ENCODE results near the gene CERS6.

Gene CERS6

DNA sequence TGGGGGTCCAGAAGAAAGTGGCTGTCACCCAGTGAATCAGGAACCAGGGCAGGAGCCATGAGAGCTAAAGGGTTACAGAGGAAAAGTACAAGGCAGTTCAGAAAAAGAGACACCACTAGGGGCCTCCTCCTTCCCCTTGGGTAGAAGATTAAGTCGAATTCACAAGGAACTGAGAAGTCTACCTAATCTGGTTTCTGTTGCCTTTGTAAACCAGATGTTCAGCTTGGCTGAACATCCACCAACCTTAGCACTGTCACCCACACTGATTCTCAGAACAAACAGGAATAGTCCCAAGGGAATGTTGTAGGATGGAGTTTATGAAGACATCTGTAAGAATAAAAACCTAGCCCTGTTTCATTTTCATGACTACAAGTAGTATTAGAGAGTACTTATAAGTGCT, 256.0 kb downstream of the CERS6 start:
- no peak for DNase-seq

DNA sequence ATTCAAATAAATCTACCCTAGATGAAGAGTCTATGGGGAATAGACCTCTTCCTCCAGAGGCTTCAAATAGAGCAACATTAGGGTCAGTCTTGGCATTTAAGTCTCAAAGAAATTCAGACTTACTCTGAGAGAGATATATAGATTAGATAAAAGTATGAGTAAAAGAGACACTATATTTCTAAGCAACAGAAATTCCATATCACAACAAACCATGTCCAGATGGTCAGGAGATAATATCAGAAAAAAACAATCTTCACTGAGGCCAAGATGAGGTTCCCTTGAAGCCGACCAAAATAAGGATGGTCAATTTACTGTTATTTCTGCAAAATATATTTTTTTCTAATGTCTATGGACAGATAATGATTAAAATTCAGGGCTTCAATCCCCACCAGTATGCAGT, 257.3 kb downstream of the CERS6 start:
- no peak for DNase-seq

DNA sequence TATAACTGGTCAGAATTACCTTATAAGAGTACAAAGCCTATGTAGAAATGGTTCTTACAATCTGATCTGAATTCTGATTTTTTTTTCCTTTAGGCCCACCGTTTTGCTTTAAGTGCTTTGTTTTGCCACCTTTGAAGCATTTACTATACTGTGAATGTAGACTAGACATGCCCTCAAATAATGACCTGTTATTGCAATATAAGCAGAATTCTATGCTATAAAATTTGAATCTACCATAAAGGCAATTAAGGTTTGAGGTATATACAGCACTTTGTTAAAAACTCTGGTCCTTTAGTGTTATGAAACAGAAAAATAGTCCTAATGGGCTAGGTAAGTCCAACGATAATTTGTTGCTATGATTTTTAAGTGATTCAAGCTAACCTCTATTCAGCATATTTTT, 259.8 kb downstream of the CERS6 start:
- DNase-seq, result no peak

DNA sequence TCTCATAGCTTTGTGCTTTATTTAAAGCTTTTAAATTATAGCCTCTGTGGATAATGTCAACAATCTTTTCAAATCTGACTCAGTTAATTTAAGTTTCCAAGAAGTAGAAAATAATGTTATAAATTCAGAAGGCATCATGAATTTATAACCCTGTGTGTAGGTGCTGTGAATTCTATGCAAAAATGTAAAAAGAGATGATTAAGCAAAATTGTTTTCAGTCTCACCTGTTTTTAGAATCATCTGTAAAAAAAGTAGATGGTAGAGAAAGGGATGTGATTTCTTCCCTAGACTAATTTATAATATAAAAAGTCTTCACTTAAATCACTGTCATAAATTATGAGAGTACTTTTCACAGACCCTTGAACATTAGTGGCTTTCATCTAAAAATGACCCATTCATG, 260.8 kb downstream of the CERS6 start:
- no peak for DNase-seq

DNA sequence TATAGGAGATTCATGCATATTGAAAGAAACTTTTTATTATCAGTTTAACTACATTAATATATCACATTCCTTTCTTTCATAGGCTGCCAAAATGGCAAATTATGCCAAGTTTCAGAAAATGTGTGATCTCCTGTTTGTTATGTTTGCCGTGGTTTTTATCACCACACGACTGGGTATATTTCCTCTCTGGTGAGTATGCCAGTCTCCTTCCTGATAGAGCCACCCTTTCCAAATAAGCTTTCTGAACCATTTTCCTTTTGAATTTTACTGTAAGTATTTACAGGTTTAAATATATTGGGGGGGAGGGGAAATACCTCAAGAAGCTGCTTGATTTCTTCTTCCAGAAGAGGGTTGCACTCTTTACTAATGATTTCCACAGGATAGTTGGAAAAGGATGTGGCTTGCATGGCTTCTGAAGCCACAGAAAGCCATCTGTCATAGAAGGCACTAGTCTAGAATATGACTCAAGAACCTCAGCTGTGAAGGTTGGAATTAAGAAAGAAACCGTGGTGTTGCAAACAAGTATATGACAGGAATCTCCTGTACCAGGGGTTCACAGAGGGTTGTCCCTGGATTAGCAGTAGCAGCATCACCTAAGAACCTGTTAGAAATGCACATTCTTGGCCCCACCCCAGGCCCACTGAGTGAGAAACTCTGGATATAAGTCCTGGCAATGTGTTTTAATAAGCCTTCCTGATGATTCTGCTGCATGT, 261.9 kb downstream of the CERS6 start:
- no peak for DNase-seq

DNA sequence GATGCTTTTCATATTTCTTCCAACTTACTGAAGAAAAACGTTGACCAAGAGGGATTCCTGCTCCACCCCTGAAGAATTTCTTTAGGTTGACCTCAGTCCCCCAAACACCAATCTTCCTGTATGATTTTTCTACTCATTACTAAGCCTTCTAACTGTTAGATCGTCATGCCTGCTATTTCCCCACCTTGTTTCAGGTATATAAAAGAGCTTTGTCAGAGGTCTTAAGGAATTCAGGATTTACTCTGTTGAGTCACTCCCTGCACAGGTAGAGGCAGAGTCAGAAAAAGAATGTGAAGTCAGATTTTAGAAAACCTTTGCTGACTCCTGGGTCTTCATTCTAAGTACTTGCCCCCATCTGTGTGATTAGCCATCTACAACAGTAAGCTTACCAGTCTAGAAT, 262.6 kb downstream of the CERS6 start:
- DNase-seq, result no peak

DNA sequence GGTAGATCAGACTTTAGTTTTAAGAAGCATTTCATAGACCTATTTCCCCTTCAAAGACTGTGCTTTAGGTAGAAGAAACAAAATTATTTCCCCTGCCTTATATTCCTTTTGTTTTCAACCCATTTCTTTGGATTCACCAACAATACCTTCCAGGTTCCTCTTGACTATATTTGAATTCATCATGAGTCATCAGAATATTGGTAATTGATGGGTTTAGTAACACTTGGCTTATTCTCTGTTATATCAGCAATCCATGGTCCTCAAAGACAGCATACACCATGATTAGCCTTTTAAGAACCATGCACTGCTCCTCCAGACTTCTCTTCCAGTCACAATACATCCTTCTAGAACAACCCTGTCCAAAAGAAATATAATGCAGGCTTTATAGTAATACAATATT, 263.4 kb downstream of the CERS6 start:
- no peak for DNase-seq

DNA sequence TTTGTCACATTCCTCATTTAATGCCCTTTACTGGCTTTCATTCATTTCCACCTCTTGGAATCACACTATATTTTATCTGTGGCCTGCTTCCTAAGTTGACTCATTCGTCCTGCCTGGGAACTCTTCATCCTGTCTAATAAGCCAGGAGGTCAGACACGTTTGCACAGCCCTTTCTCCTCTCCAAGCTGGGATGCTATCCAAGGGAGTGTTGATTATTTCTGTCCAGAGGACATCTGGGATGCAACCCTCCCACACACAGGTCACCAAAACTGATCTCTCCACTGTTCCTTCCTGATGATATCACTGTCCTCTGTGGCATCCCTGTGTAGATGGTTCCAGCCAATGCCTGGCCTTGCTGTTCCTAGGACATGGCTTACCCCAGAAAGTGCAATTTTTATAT, 266.5 kb downstream of the CERS6 start:
- DNase-seq, result no peak

DNA sequence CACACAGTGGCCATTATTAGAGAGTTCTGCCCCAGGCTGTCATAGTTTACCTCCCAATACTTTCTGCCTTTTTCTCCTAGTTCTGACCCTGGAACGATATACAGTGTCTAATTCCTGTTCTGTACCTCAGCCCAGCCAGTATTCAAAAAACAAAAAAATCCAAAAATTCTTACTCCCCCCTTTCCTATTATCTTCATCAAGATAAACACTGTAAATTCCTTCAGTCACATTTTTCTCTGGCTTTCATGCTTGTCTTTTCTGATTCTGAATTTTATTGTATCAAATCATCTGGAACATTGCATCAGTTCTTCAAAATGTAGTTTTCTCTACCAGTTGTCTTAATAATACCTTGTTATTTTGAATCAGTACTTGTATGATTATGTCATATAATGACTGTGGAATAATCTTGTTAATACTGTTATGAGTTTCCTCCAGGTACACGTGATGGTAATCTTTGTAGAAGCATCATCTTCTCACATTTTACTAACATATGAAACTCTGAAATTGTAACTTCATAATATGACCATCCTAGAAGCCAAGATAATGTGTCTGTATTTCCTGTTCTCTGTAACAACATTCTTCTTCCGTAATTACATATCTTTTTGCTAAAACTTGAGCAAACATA, 267.3 kb downstream of the CERS6 start:
- DNase-seq, result no peak

DNA sequence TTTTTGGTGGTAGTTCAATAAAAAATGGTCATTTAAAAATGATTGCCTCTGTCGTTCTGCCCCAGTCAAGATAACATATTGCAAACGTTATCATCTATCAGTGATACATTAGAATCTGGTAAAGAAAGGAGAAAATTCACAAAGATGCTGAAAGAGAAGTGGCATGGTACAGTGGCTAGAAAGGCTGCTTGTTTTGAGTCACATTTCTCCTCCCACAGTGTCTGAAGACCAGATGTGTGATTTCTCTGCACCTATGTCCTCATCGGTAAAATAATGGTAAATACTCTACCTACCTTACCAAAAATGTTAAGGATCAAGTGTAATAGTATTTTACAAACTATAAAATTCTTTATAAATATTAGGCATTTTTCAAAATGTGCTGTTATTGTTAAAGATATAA, 270.3 kb downstream of the CERS6 start:
- DNase-seq, result no peak

DNA sequence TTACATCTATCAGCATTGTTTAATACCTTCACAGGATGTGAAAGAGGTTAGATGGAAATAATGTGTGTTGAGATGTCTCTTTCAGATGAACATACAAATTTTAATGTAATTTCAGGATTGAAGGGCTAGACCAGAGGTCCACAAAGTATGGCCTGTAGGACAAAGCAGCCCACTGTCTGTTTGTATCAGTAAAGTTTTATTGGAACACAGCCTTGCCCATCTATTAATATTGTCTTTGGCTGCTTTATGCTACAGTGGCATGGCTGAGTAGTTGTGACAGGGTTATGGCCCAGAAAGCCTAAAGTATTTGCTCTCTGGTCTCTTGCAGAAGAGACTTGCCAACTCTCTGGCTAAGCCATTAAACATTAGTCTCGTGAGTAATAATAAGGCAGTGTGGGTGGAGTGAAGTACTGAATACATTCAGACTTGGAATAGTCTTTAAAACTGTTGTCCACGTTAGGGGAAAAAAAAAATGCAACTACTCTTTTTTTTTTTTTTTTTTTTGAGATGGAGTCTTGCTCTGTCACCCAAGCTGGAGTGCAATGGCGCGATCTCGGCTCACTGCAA, 271.9 kb downstream of the CERS6 start:
- no peak for DNase-seq

DNA sequence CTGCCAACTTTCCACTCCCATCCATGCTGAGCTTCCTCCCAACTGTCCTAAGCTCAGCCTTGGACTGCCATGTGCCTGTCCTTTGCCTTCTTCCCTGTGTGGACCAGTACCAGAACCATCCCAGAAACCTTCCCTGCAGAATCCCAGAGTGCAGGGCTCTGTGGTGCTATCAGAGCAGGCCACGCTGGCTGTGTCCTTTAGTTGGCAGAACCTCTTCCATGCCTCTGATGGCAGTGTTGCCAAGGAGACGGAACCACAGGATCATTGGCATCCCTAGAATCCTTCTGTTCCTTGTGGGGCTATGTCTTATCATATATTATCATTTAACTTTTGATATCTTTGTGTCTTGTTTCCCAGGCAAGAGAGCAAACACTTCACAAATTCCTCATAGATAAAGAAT, 273.4 kb downstream of the CERS6 start:
- DNase-seq, result no peak

DNA sequence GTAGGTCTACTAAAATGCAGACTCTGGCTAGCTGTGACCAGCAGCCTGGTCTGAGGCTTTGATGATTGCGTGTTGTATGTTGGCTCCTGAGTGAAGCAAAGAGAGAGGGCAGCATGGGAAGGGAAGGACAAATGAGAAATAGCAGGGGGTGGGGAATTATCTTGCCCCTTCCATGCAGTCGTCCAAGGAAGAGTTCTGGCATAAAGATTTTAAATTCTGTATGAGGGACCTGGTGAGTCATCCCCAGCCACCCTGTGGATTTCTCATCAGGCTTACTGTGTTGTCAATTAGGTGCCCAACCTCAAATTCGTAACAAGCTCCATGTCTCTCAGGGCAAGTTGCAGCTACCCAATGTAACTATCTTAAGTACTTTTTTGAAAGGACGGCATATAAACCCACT, 274.3 kb downstream of the CERS6 start:
- DNase-seq, result no peak

DNA sequence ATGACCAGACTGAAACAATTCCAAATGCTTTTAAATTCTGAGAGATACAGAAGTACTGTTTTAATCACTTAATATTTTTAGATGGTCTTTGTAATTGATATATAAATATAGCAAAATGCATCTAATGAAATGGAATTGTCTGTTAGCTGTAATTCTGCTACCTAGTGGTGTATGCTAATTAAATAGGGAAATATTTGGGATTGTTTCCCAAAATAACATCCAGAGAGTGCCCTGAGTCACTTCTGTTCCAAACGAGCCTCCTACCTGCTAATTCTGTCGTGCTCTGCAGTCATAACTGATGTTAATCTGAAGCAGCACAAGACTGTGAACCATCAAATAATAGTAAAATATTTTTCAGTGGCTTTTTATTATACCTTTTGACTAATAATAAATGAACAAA, 274.9 kb downstream of the CERS6 start:
- no peak for DNase-seq

DNA sequence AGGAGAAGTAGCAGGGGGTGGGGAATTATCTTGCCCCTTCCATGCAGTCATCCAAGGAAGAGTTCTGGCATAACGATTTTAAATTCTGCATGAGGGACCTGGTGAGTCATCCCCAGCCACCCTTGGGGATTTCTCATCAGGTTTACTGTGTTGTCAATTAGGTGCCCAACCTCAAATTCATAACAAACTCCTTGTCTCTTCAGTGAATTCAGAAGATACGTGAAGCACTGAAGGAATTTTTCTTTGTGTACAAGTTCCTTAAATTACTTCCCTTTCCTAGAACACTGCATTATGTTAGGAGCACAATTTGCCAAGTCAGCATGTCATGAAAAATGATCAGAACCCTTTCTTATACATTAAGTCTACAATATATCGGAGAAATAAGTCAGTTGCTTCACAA, 275.5 kb downstream of the CERS6 start:
- DNase-seq, result no peak

DNA sequence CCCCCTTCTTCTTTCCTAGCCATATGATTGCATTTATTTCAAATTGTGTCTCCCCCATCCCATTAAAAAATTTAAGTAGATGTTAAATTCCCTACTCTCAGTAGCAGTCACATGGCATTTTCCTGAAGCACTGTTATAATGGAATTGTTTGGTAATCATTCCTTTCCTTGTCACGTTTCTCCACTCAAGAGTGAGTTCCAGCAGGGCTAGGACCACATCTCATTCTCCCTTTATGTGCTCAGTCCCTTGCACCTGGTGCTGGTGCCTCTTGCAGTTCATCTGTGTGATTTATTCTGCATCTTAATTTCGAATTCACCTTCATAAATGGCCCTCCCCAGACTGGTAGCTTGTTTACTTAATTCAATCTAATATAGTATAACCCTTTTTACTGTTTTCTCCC, 276.0 kb downstream of the CERS6 start:
- DNase-seq, result no peak

DNA sequence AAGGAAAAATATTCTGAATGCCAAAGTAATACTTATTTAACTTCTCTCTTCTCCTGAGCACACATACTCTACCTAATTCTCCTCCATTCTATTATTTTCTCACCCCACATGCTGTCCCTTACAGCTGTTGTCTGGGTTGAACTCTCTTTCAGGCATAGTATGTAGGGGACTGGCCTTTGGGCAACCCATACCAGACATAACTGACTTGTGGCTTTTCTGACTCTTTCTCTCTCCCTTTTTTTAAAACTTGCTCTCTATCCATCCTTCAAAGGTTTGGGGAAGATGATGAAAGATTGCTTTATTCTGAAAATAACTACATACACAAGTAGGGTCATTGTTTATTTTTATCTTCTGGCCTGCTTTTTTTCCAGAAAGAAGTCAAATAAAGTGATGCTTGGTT, 276.4 kb downstream of the CERS6 start:
- DNase-seq, result no peak

DNA sequence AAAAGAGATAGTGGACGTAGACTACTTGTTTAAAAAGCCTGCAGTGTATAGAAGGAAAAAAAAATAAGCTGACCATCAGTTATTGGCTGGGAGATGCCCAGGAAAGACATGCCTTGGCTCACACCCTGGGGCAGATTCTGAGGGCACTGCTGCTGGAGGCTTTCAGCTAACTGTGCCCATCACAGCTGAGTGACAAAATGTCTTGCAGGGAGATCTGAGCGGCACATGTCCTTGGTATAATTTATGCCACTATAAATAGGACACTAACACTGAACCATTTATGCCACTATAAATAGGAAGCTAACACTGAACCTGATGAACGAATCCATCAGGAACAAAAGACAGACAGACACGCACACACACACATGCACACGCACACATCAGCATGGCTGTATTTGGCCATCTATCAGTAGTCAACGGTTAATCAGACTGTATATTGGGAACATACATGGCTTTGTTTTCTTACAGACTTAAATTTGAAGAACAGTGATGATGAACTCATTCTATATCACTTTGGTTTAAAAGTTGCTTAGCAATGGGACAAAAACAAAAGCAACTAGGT, 278.2 kb downstream of the CERS6 start:
- DNase-seq, result no peak

DNA sequence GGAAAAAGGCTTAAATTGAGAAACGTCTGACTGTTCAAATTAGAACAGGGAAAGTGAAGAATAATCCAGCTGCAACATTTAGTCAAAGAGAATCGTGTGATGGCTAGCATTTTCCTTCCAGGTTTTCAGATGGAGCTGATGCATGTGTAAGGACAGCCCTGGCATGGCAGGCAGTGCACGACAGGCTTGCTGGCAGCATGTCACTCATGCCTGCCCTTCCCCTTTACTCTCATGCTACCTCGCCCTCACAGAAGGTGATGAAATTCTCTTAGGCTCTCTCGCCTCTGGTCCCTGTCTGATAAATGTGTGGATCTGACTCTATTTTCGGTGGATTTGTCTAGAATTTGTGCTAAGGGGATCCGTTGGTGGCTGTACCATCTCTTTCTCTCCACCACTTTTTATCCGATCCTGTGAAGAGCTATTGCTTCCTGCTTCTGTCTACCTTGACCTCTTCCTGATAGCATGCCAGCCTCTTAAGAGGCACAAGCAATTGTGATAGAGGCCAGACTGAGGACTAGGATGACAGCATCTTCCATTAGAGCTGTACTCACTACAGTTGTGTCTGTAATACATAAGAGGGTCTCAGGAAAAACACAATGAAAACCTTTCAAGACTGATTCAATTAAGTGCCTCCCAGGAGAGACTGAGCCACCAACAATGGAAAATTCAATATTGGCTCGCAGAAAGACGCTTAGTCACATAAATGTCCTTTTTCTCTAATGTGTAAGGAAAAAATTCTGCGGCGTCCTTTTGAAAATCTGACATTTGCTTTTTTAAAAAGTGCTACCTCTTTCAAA, 280.8 kb downstream of the CERS6 start:
- DNase-seq, result no peak

DNA sequence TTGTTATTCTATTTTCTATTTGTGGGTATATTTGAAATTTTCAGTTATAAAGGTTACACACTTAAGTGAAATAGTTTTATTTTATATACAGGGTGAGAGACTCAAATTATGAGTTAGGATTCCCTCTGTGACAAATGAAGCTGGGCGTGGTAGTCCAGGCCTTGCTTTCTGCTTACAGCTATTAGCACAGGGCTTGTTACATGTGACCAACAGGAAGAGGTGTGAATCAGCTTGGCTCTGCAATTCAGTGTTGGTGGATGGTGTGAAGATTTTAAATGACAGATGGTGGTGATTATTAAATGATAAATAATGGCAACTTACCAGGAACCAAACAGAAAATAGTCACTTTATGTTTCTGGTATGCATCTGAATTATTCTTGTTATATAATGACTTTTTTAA, 282.0 kb downstream of the CERS6 start:
- no peak for DNase-seq

DNA sequence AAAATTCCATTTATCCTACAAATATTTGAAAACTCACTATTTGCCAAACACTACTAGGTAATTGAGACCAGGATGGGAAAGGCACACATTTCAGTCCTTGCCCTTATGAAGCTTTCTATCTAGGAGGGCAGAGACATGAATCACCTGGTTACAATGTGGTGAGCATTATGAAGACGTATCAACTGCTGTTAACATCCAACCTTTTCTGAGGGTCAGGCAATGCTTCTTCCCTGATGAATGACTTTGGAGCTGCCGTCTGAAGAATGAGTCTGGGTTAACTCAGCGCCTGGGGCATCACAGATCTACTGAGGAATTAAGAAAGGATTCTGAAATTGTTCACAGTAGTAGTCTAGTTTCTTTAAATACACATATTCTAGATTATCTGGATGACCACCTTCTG, 284.3 kb downstream of the CERS6 start:
- no peak for DNase-seq

DNA sequence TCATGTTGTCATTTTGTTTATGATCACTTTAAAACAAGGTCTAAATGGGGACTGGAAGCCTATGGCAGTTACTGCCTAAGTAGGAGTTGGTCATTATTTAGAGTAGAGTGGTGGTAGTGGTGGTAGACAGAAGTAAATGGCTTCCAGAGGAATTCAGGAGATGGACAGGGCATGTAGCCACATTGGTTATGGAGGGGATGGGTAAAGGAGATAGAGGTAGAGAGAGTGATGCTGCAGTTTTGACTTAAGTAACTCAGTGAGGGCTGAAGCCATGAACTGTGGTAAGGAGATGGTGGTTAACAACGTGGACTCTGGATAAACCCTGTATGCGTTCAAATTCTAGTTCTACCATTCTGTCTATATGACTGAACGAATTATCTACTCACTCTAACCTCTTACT, 284.7 kb downstream of the CERS6 start:
- DNase-seq, result no peak

DNA sequence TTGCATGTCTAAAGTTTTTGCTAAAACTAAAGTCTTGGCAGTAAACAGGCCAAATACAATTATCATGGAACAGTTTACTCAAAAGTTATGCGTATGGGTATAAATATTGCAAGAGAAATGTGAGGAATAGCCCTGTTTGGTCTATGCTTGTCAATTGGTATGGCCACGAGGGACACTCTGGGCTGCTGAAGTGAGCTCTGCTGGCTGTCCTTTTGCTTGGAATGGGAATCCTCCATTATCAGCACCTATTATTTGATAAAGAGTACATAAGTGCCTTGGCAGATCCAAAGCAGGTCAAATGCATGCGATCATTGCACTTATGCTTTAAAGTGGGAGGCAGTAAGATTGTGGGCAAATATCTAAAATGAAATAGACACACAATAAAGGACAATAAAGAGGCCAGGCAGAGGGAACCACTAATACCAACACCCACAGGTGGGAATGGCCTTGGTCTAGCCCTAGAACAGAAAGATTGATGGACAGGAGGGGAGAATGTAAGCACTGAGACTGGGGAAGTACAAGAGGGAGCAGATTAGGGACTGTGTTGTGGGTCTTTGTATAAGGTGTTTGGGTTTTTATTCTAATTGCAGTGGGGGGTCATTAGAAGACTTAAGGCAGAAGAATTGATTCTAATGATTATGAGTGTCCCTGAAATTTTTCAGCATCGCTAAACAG, 286.3 kb downstream of the CERS6 start:
- no peak for DNase-seq

All from NCI-H2081 (cell line).